ENCODE results near the gene ZBBX. TPM values are rescaled to one million over a fixed set of nuclear protein-coding genes. Genes with fewer than 3 reads are reported as not detected.

ZBBX gene
- total RNA-seq, 1 donor from 2014 or later, result 1.9 TPM

DNA sequence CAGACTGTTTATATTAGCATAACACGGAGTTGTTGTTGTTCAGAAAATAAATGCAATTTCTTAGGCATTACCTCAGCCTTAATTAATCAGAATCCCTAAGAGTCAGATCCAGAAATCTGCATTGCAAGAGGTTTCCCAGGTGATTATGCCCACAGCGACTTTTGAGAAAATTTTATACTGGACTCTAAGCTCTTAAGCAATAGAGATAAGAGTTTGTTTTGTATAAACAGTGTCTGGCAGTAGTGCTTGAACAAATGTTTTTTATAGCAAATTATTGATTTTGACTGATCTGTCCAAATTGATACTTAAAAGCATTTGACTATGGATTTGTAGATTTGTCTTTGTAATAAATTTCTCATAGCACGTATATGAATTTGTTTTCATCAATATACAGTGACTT is 92.8 kb downstream of the ZBBX start:
- Mint-ChIP-seq H3K4me3 (no peak overlapping the region), H3K27me3 (ENCODE audit: low read depth) (peaks cover 5% of the 10 kb centered on the region), H3K4me1 (no peaks in the 10 kb centered on the region), H3K36me3 (no peaks in the 10 kb centered on the region), H3K9me3 (peaks cover 3% of the 10 kb centered on the region), H3K27ac (no peak overlapping the region)
- TF ChIP-seq, protein P1, sequence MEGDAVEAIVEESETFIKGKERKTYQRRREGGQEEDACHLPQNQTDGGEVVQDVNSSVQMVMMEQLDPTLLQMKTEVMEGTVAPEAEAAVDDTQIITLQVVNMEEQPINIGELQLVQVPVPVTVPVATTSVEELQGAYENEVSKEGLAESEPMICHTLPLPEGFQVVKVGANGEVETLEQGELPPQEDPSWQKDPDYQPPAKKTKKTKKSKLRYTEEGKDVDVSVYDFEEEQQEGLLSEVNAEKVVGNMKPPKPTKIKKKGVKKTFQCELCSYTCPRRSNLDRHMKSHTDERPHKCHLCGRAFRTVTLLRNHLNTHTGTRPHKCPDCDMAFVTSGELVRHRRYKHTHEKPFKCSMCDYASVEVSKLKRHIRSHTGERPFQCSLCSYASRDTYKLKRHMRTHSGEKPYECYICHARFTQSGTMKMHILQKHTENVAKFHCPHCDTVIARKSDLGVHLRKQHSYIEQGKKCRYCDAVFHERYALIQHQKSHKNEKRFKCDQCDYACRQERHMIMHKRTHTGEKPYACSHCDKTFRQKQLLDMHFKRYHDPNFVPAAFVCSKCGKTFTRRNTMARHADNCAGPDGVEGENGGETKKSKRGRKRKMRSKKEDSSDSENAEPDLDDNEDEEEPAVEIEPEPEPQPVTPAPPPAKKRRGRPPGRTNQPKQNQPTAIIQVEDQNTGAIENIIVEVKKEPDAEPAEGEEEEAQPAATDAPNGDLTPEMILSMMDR (IDR thresholded peaks at IDR 0.05; ENCODE audit: unreplicated experiment), result no peak
- DNase-seq (ENCODE audit: low spot score in 2 of 2, unreplicated experiment in 2 of 2), result no peak

DNA sequence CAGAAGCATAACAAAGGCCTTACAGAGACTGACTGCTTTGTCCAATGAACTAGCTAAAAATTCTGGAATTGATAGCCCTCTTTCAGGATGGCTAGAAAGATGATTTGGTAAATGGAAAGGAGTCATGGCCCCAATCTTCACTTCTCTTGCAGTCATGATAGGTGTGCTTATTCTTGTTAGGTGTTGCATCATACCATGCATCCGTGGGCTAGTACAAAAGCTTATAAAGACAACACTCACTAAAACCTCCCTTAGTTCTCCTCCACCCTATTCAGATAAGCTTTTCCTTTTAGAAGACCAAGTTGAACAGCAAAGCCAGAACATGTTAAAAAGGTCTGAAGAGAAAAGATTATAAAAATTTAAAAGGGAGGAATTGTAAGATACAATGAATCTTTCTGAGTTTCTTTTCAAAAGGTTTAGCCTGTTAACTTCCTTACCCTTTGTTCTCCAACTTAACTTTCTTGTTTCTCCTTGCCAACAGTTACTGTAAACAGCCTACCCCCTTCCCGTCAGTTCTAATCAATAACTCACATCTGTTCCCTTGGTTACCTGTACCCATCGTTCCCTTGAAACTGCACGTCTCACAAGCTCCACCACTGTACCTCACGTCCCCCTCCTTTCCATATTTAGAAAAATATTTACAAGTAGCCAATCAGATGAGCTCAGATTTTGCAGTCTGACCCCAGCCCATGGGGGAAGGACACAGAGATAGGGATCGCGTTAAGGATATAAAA is 105.8 kb downstream of the ZBBX start:
- no peak for DNase-seq (ENCODE audit: low spot score in 2 of 2, unreplicated experiment in 2 of 2)
- peaks cover 28% of the 10 kb centered on the region for H3K9me3 Mint-ChIP-seq
- H3K36me3 Mint-ChIP-seq, result peaks cover 1% of the 10 kb centered on the region
- no peaks in the 10 kb centered on the region for H3K4me1 Mint-ChIP-seq
- H3K27ac Mint-ChIP-seq, result no peak overlapping the region
- H3K4me3 Mint-ChIP-seq, result no peak overlapping the region
- H3K27me3 Mint-ChIP-seq (ENCODE audit: low read depth), result no peaks in the 10 kb centered on the region
- TF ChIP-seq, protein P1 (IDR thresholded peaks at IDR 0.05; ENCODE audit: unreplicated experiment), result no peak

DNA sequence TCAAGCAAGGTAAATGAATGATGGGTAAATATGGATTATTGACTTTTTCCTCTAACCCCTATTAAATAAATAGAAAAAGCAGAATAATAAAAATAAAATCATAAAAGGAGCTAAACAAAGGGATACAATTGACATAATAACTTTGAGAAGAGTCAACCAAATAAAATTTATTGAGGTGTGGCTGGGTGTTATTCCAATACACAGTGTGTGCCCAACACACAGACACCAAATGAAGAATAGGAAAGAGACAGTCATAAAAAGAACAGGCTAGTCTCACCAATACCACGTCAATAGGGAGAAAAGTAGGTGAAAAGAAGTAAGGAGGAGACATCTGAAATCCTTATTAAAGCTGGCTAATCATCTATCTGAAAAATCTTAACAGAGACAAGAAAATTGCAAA is 127.1 kb downstream of the ZBBX start:
- Mint-ChIP-seq H3K27ac (no peak overlapping the region), H3K27me3 (ENCODE audit: low read depth) (peaks cover 27% of the 10 kb centered on the region), H3K4me1 (no peaks in the 10 kb centered on the region), H3K36me3 (no peaks in the 10 kb centered on the region), H3K9me3 (no peaks in the 10 kb centered on the region), H3K4me3 (no peak overlapping the region)
- TF ChIP-seq, protein P1 (IDR thresholded peaks at IDR 0.05; ENCODE audit: unreplicated experiment), result no peak
- DNase-seq (ENCODE audit: low spot score in 2 of 2, unreplicated experiment in 2 of 2), result no peak

DNA sequence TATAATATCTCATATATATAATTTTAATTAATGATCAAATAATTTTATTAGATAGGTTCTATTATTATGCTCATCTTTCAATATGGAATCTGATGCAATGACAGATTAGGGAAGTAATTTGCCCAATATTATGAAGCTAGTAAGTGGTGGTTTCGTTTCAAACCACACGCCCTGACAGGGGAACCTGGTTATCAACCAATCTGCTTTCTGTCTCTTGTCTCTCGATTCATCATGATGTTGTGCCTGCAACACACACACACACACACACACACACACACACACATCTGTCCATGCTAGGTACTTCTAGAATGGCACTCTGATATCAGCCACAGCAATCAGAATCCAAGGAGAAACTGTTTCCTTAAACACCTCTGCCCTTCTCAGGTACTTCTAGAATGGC is 128.4 kb downstream of the ZBBX start:
- Mint-ChIP-seq H3K36me3 (no peaks in the 10 kb centered on the region), H3K9me3 (no peaks in the 10 kb centered on the region), H3K4me3 (no peak overlapping the region), H3K27me3 (ENCODE audit: low read depth) (peaks cover 25% of the 10 kb centered on the region), H3K4me1 (no peaks in the 10 kb centered on the region), H3K27ac (no peak overlapping the region)
- TF ChIP-seq, protein P1 (IDR thresholded peaks at IDR 0.05; ENCODE audit: unreplicated experiment), result no peak
- no peak for DNase-seq (ENCODE audit: low spot score in 2 of 2, unreplicated experiment in 2 of 2)

DNA sequence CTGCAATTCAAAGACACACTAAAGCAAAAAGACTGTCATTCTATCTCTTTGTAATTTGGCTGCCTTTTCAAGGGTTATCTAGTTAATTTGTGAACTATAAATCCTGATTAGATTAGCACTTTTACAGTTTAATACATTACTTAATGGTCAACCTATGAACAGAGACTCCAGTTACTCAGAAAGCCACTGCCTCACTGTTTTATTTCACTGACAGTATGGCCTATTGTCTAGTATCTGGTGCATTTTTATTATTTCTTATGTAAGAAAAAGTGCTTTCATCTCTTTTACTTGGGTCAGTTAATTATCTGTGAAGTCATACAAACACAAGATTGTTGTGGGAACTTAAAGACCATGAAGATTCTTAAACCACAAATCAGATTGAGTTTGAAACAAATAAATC is 133.8 kb downstream of the ZBBX start:
- H3K27me3 Mint-ChIP-seq (ENCODE audit: low read depth), result peaks cover 8% of the 10 kb centered on the region
- peaks cover 3% of the 10 kb centered on the region for H3K9me3 Mint-ChIP-seq
- H3K4me3 Mint-ChIP-seq, result no peak overlapping the region

More for the DNA sequence above, 133.8 kb downstream of the ZBBX start:
- TF ChIP-seq, protein P1 (IDR thresholded peaks at IDR 0.05; ENCODE audit: unreplicated experiment), result no peak
- Mint-ChIP-seq H3K4me1 (no peaks in the 10 kb centered on the region), H3K36me3 (no peaks in the 10 kb centered on the region), H3K27ac (no peak overlapping the region)
- DNase-seq (ENCODE audit: low spot score in 2 of 2, unreplicated experiment in 2 of 2), result no peak

All from mesothelial cell of epicardium (in vitro differentiated cells).